MM.1S (cell line): ENCODE measurements around the gene IP6K2.

ENCODE experiments used
- DNase-seq: peaks from one replicate; pipeline ENCODE4 v3.0.0-alpha.2; 2015
- H2AFZ ChIP-seq: fragments of 300-600 bp; sonication (generic); 2 replicates; pipeline ENCODE4 v1.6.0; 2016; ENCODE audit warnings: antibody characterized with exemption, low read length
- H3F3A ChIP-seq: fragments of 300-600 bp; sonication (generic); 2 replicates; pipeline ENCODE4 v1.6.1; 2016; ENCODE audit warnings: mild to moderate bottlenecking, antibody characterized with exemption, low read length, moderate library complexity, mixed read lengths; ENCODE audit not compliant: insufficient read depth
- H3K27ac ChIP-seq: fragments of 300-600 bp; sonication (generic); 2 replicates; pipeline ENCODE4 v1.5.1; 2016; ENCODE audit warnings: mild to moderate bottlenecking, low read length
- H3K27me3 ChIP-seq: fragments of 300-600 bp; sonication (generic); replicated peaks from 2 replicates; pipeline ENCODE4 v1.6.0; 2016; ENCODE audit warnings: low read length; ENCODE audit not compliant: insufficient read depth
- H3K36me3 ChIP-seq: fragments of 300-600 bp; sonication (generic); replicated peaks from 2 replicates; pipeline ENCODE4 v1.6.1; 2016; ENCODE audit warnings: mild to moderate bottlenecking, low read length, mixed read lengths; ENCODE audit not compliant: insufficient read depth
- H3K4me1 ChIP-seq: fragments of 300-600 bp; sonication (generic); 2 replicates; pipeline ENCODE4 v1.6.1; 2016; ENCODE audit warnings: low read length, mixed read lengths
- H3K4me2 ChIP-seq: fragments of 300-600 bp; sonication (generic); 2 replicates; pipeline ENCODE4 v1.6.0; 2016; ENCODE audit warnings: low read depth, low read length
- H3K4me3 ChIP-seq: fragments of 300-600 bp; sonication (generic); 2 replicates; pipeline ENCODE4 v1.5.1; 2016; ENCODE audit warnings: low read length, mixed read lengths
- H3K79me2 ChIP-seq: fragments of 300-600 bp; sonication (generic); 2 replicates; pipeline ENCODE4 v1.6.1; 2016; ENCODE audit warnings: mixed run types, low read length, mixed read lengths
- H3K9ac ChIP-seq: fragments of 300-600 bp; sonication (generic); 2 replicates; pipeline ENCODE4 v1.6.1; 2016; ENCODE audit warnings: low read length, mixed read lengths
- H3K9me2 ChIP-seq: fragments of 300-600 bp; sonication (generic); replicated peaks from 2 replicates; pipeline ENCODE4 v1.6.1; 2016; ENCODE audit warnings: mild to moderate bottlenecking, low read length, mixed read lengths; ENCODE audit not compliant: insufficient read depth
- H3K9me3 ChIP-seq: fragments of 300-600 bp; sonication (generic); replicated peaks from 2 replicates; pipeline ENCODE4 v1.6.1; 2016; ENCODE audit warnings: mild to moderate bottlenecking, low read length, mixed read lengths; ENCODE audit not compliant: insufficient read depth
- H4K20me1 ChIP-seq: fragments of 300-600 bp; sonication (generic); 2 replicates; pipeline ENCODE4 v1.6.1; 2016; ENCODE audit warnings: mild to moderate bottlenecking, low read length, moderate library complexity, mixed read lengths; ENCODE audit not compliant: insufficient read depth
- EZH2 ChIP-seq: fragments of 300-600 bp; sonication (generic); optimal IDR thresholded peaks from 2 replicates; pipeline ENCODE3; 2017; ENCODE audit warnings: low read depth, mild to moderate bottlenecking, antibody characterized with exemption, low read length, mixed read lengths
- EZH2phosphoT487 ChIP-seq: fragments of 300-600 bp; sonication (generic); IDR thresholded peaks from 2 replicates; pipeline ENCODE4 v1.6.1; 2018; ENCODE audit warnings: antibody characterized with exemption, low read length
- TF ChIP-seq, protein P1 (sequence below): fragments of 300-600 bp; sonication (generic); IDR thresholded peaks from 2 replicates; pipeline ENCODE4 v1.5.1; 2016; ENCODE audit warnings: antibody characterized with exemption, low read length, mixed read lengths

The IP6K2 gene

DNA sequence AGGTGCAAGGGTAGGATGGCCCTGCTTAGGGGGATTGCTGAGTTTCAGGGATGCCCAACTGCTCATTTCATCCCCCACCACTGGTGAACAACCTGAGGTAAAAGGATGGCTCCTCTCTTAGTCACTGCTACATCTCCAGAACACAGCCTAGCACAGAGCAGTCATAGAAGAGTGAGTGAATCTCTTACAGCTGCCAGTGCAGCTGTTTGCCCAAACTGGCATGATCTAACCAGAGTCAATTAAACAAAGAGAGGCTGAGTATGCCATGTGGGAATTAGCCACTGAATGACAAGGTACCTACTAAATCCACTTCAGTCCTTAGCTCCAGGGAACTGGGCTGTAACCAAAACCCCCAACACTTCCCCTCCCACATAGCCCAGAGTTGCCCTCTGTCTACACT, 24.5 kb downstream of the IP6K2 start:
- no peak overlapping the region for H3K9ac ChIP-seq
- H3K27me3 ChIP-seq = no peaks in the 10 kb centered on the region
- DNase-seq = no peak
- no peaks in the 10 kb centered on the region for H3K9me2 ChIP-seq
- H2AFZ ChIP-seq = no peak overlapping the region
- no peak overlapping the region for H3K4me3 ChIP-seq
- TF ChIP-seq, protein P1, sequence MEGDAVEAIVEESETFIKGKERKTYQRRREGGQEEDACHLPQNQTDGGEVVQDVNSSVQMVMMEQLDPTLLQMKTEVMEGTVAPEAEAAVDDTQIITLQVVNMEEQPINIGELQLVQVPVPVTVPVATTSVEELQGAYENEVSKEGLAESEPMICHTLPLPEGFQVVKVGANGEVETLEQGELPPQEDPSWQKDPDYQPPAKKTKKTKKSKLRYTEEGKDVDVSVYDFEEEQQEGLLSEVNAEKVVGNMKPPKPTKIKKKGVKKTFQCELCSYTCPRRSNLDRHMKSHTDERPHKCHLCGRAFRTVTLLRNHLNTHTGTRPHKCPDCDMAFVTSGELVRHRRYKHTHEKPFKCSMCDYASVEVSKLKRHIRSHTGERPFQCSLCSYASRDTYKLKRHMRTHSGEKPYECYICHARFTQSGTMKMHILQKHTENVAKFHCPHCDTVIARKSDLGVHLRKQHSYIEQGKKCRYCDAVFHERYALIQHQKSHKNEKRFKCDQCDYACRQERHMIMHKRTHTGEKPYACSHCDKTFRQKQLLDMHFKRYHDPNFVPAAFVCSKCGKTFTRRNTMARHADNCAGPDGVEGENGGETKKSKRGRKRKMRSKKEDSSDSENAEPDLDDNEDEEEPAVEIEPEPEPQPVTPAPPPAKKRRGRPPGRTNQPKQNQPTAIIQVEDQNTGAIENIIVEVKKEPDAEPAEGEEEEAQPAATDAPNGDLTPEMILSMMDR = no peak
- no peak for TF ChIP-seq EZH2phosphoT487
- no peak for TF ChIP-seq EZH2
- no peaks in the 10 kb centered on the region for H3F3A ChIP-seq
- H3K4me1 ChIP-seq = no peaks in the 10 kb centered on the region
- H4K20me1 ChIP-seq = no peaks in the 10 kb centered on the region; the same call in 1 of the 2 replicates
- H3K4me2 ChIP-seq = no peak overlapping the region
- H3K27ac ChIP-seq = no peak overlapping the region
- H3K36me3 ChIP-seq = no peaks in the 10 kb centered on the region; the same call in 1 of the 2 replicates
- no peaks in the 10 kb centered on the region for H3K9me3 ChIP-seq
- H3K79me2 ChIP-seq = peaks cover 17% of the 10 kb centered on the region

DNA sequence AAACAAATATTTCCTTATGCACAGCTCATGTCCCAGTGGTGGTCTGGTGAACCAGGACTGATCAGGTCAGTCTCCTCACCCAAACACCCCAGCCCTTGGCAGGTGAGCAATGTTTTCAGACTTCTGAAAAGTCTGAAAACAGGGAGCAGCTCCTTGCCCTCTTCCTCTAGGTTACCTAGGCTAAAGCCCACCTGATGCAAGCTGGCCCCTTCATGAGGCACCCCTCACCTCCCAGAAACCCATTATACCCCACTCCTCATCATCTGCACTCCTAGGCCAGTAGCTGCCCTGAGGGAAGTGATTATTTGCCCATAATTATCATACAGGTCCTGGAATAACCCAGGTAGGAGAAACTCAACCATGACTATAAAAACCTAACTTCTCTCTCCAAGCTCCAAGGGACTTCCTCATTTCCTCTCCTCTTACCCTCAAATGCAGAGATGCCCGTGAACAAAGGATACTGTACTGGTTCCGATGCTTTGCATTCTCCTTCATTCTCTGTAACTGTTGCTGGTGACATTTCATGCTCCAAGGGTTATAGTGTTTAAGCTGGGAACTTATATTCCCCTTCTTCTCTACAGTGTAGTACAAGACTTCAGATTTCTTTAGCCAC, 26.1 kb downstream of the IP6K2 start:
- no peak overlapping the region for H2AFZ ChIP-seq
- no peaks in the 10 kb centered on the region for H3K27me3 ChIP-seq
- TF ChIP-seq, protein P1 = no peak
- no peak for TF ChIP-seq EZH2
- no peak for TF ChIP-seq EZH2phosphoT487
- DNase-seq = no peak
- peaks cover 5% of the 10 kb centered on the region; the same call in 1 of the 2 replicates for H3K4me1 ChIP-seq
- no peaks in the 10 kb centered on the region; the same call in 1 of the 2 replicates for H3K36me3 ChIP-seq
- H4K20me1 ChIP-seq = no peaks in the 10 kb centered on the region; the same call in 1 of the 2 replicates
- H3K9ac ChIP-seq = no peak overlapping the region
- no peak overlapping the region for H3K27ac ChIP-seq
- H3K79me2 ChIP-seq = peaks cover 6% of the 10 kb centered on the region; the same call in 1 of the 2 replicates
- H3K4me2 ChIP-seq = no peak overlapping the region
- H3K4me3 ChIP-seq = no peak overlapping the region
- no peaks in the 10 kb centered on the region for H3K9me3 ChIP-seq
- no peaks in the 10 kb centered on the region for H3K9me2 ChIP-seq
- H3F3A ChIP-seq = peaks cover 4% of the 10 kb centered on the region

DNA sequence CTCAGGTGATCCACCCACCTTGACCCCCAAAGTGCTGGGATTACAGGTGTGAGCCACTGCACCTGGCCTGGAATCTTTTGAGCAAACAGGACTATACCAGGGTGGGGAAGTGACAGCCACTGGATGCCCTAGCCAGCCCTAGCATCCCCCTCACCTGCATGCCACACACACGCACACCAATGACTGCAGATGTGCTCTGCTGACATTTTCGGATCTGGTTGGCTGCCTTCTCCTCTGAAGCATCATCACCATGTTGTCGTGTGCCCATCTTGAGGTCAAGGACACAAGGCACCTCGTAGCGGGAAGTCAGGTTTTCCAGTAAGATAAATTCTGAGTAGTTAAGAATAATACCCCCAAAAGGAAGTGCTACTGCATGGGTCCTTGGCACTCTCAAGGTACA, 27.6 kb downstream of the IP6K2 start:
- H3K27me3 ChIP-seq = no peaks in the 10 kb centered on the region
- H3K36me3 ChIP-seq = no peaks in the 10 kb centered on the region; the same call in 1 of the 2 replicates
- no peak for TF ChIP-seq EZH2phosphoT487
- no peak for TF ChIP-seq EZH2
- TF ChIP-seq, protein P1 = no peak
- no peak overlapping the region for H3K4me3 ChIP-seq
- H3K79me2 ChIP-seq = peaks cover 10% of the 10 kb centered on the region
- no peaks in the 10 kb centered on the region for H4K20me1 ChIP-seq
- no peak overlapping the region for H3K4me2 ChIP-seq
- no peaks in the 10 kb centered on the region for H3K9me3 ChIP-seq
- no peak for DNase-seq
- H3K9ac ChIP-seq = no peak overlapping the region
- peaks cover 5% of the 10 kb centered on the region; the same call in 1 of the 2 replicates for H3K4me1 ChIP-seq
- no peak overlapping the region for H2AFZ ChIP-seq
- no peak overlapping the region for H3K27ac ChIP-seq
- H3K9me2 ChIP-seq = no peaks in the 10 kb centered on the region
- peaks cover 4% of the 10 kb centered on the region for H3F3A ChIP-seq
